HL-60 (cell line): ENCODE data around the gene CTAGE1.

Experiments
- DNase-seq, 2 experiments: peaks; one replicate each; pipeline ENCODE4 v3.0.0-alpha.2; 2010 to 2020; ENCODE audit warnings: low read depth in 1 of 2, low spot score in 1 of 2
- H3K27ac ChIP-seq: fragments of 250-450 bp; sonication (Bioruptor Pico); replicated peaks from 2 replicates; pipeline ENCODE4 v1.5.1; 2020; ENCODE audit warnings: mild to moderate bottlenecking, moderate library complexity
- H3K27me3 ChIP-seq: fragments of 250-450 bp; sonication (Bioruptor Pico); 2 replicates; pipeline ENCODE4 v1.5.1; 2021; ENCODE audit warnings: mild to moderate bottlenecking, moderate library complexity; ENCODE audit not compliant: insufficient read depth, poor library complexity, severe bottlenecking
- H3K4me3 ChIP-seq: replicated peaks from 2 replicates; pipeline ENCODE4 v1.5.1; 2011; ENCODE audit warnings: mild to moderate bottlenecking, control low read depth, low read length; ENCODE audit not compliant: insufficient read depth
- GABPA ChIP-seq: IDR thresholded peaks from 2 replicates; pipeline ENCODE4 v1.6.1; 2012; ENCODE audit warnings: low read depth
- POLR2AphosphoS5 ChIP-seq: IDR thresholded peaks from 2 replicates; pipeline ENCODE4 v1.6.1; 2012; ENCODE audit warnings: low read depth
- REST ChIP-seq: IDR thresholded peaks from 2 replicates; pipeline ENCODE4 v1.6.1; 2012; ENCODE audit warnings: low read depth; ENCODE audit not compliant: insufficient replicate concordance
- SPI1 ChIP-seq: IDR thresholded peaks from 2 replicates; pipeline ENCODE4 v1.6.1; 2012; ENCODE audit warnings: low read depth, mild to moderate bottlenecking, borderline replicate concordance
- TF ChIP-seq, protein P1 (sequence below): IDR thresholded peaks from one replicate; pipeline ENCODE4 v1.5.1; 2011; ENCODE audit warnings: low read length, control low read depth, inconsistent platforms; ENCODE audit not compliant: insufficient read depth

Gene CTAGE1

GRCh38 chr18:22436136-22436535, 18.4 kb upstream of the CTAGE1 start:
- TF ChIP-seq POLR2AphosphoS5 (no peak), REST (no peak), GABPA (no peak), SPI1 (no peak)
- TF ChIP-seq, protein P1, sequence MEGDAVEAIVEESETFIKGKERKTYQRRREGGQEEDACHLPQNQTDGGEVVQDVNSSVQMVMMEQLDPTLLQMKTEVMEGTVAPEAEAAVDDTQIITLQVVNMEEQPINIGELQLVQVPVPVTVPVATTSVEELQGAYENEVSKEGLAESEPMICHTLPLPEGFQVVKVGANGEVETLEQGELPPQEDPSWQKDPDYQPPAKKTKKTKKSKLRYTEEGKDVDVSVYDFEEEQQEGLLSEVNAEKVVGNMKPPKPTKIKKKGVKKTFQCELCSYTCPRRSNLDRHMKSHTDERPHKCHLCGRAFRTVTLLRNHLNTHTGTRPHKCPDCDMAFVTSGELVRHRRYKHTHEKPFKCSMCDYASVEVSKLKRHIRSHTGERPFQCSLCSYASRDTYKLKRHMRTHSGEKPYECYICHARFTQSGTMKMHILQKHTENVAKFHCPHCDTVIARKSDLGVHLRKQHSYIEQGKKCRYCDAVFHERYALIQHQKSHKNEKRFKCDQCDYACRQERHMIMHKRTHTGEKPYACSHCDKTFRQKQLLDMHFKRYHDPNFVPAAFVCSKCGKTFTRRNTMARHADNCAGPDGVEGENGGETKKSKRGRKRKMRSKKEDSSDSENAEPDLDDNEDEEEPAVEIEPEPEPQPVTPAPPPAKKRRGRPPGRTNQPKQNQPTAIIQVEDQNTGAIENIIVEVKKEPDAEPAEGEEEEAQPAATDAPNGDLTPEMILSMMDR = no peak
- no peaks in the 10 kb centered on the region for H3K27me3 ChIP-seq
- no peak for DNase-seq
- H3K4me3 ChIP-seq = no peak overlapping the region
- no peak overlapping the region for H3K27ac ChIP-seq

- Histone ChIP-seq H3K27me3 (no peaks in the 10 kb centered on the region), H3K4me3 (no peak overlapping the region), H3K27ac (no peak overlapping the region)
- no peak for DNase-seq
- TF ChIP-seq, protein P1 = no peak
- no peak for TF ChIP-seq GABPA
- TF ChIP-seq POLR2AphosphoS5 = no peak
- no peak for TF ChIP-seq REST
- no peak for TF ChIP-seq SPI1
Measured at GRCh38 chr18:22434973-22435608, 17.4 kb upstream of the CTAGE1 start.

- H3K27me3 ChIP-seq = no peaks in the 10 kb centered on the region
- TF ChIP-seq GABPA (no peak), REST (no peak), SPI1 (no peak), POLR2AphosphoS5 (no peak)
- TF ChIP-seq, protein P1 = no peak
- no peak overlapping the region for H3K27ac ChIP-seq
- H3K4me3 ChIP-seq = no peak overlapping the region
- no peak for DNase-seq
Measured at GRCh38 chr18:22433956-22434355, 16.2 kb upstream of the CTAGE1 start.
